ENCODE results near the gene MOSPD3.
"Not testable (repeated sequence)": the region's sequence is repeated elsewhere in the genome, so short reads cannot be mapped to it uniquely, and the experiment has no call there.

The MOSPD3 gene

GRCh38 chr7:100611983-100612729 is at the start of gene MOSPD3:
MOSPD3 (plus strand) TSS chr7:100612540; CDS start chr7:100612792, 252 bp downstream.
- peak; percentile 99 for DNase-seq

- no peak for DNase-seq
Observed at GRCh38 chr7:100563100-100563564, 49.2 kb upstream of the MOSPD3 start.

GRCh38 chr7:100563809-100564400 is 48.4 kb upstream of the MOSPD3 start:
- peak in 1 of 2 experiments; percentile 51 for DNase-seq

GRCh38 chr7:100564405-100564804 is 47.9 kb upstream of the MOSPD3 start:
- not testable (repeated sequence) for DNase-seq

- no peak for DNase-seq
Observed at GRCh38 chr7:100565133-100565571, 47.2 kb upstream of the MOSPD3 start.

- DNase-seq, result no peak
Observed at GRCh38 chr7:100566018-100566531, 46.3 kb upstream of the MOSPD3 start.

GRCh38 chr7:100567031-100567730 is 45.2 kb upstream of the MOSPD3 start:
- DNase-seq, result no peak

- DNase-seq, result no peak
Observed at GRCh38 chr7:100567751-100568175, 44.6 kb upstream of the MOSPD3 start.

GRCh38 chr7:100568176-100568895 is 44.0 kb upstream of the MOSPD3 start:
- no peak for DNase-seq

GRCh38 chr7:100568896-100569844 is 43.2 kb upstream of the MOSPD3 start:
- DNase-seq, result peak; percentile 53 to 63

- DNase-seq, result no peak
Observed at GRCh38 chr7:100570954-100571828, 41.1 kb upstream of the MOSPD3 start.

- DNase-seq, result no peak
Observed at GRCh38 chr7:100571829-100572116, 40.6 kb upstream of the MOSPD3 start.

- DNase-seq, result no peak
Observed at GRCh38 chr7:100572281-100572948, 39.9 kb upstream of the MOSPD3 start.

- DNase-seq, result no peak
Observed at GRCh38 chr7:100572949-100573675, 39.2 kb upstream of the MOSPD3 start.

GRCh38 chr7:100573691-100574361 is 38.5 kb upstream of the MOSPD3 start, which contains the start of gene SAP25:
SAP25 (minus strand) TSS chr7:100573900; CDS start chr7:100573742, 158 bp downstream.
- peak in 1 of 2 experiments; percentile 51 for DNase-seq

- DNase-seq, result no peak
Observed at GRCh38 chr7:100574362-100575205, 37.8 kb upstream of the MOSPD3 start.

GRCh38 chr7:100575206-100575631 is 37.1 kb upstream of the MOSPD3 start:
- DNase-seq, result no peak

All from NCI-H1930 (cell line).